Muscle of arm (tissue), 14 donors: ENCODE measurements around the gene MAGI2. TPM values are rescaled to one million over a fixed set of nuclear protein-coding genes. Genes with fewer than 3 reads are reported as not detected.

Experiments
- DNase-seq: peaks from one replicate; pipeline ENCODE4 v3.0.0-alpha.2; 2013
- long read RNA-seq, 11 donors: transcript quantifications; one replicate each; lab custom pipeline, GENCODE V29; 2026
- polyA plus RNA-seq, 12 donors: library from polyadenylated mRNA; unstranded; fragments of 120-200 nt; gene quantifications; one replicate each; pipeline ENCODE4 v1.2.1, GENCODE V29; 2013; ENCODE audit not compliant: insufficient read length in 12 of 12

The MAGI2 gene
- 1 to 10 TPM in 11 of 12 donors, not detected in 1; 4.4 to 8.6 (median 6.4) TPM for polyA plus RNA-seq
- long read RNA-seq, donor 1, partial matches to known transcripts = 12 of 12 reads
- long read RNA-seq, donor 1, other reads (novel, unspliced or antisense) = 0 of 12 reads
- long read RNA-seq, donor 2 = 0 reads
- long read RNA-seq, donor 3 = 0 reads
- long read RNA-seq, donor 4 = 0 reads
- long read RNA-seq, donor 5 = 0 reads
- long read RNA-seq, donor 6 = 0 reads
- long read RNA-seq, donor 7 = 0 reads
- long read RNA-seq, donor 8, partial matches to known transcripts = 5 of 5 reads
- long read RNA-seq, donor 8, other reads (novel, unspliced or antisense) = 0 of 5 reads
- long read RNA-seq, donor 9, full-length matches to known transcripts = 1 of 6 reads
- long read RNA-seq, donor 9, partial matches to known transcripts = 5 of 6 reads
- long read RNA-seq, donor 9, other reads (novel, unspliced or antisense) = 0 of 6 reads
- long read RNA-seq, donor 10 = 0 reads
- long read RNA-seq, donor 11 = 0 reads

DNA sequence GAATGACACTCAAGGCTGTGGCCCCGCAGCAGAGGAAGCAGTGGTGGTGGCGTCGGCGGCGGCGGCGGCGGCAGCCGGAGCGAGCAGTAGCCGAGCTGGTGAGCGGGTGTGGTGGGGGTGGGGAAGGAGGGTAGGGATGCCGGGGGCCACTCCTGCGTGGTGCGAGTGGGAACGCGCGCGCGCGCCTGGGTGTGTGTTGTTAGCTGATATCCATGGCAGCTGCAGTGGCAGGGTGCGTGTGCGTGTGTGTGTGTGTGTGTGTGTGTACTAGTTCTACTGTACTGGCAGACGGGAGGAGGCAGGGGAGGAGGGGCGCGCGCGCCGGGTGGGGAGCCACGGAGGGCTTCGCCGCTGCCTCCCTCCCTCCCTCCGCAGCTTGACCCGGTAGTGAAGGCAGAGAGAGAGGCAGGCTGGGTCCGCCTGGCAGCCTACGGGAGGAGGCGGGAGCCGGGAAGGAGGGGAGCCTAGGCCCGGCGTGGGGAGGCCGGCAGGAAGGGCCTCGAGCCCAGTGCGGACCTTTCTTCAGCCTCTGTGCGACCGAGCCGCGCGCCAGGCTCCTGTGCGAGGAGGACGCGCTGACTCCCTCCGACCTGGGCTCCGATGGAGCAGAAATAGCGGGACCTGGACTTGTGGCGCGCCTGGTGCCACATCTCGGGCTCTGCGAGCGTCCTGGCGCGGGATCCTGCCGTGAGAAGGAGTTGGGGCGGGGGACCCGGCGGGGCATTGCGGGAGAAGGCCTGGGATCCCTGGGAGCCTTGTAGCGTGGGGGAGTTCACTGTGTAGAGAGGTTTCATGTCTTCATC lies at the start of gene MAGI2:
TSS of gene MAGI2 (minus strand) at position 110 of the 803 bp plus-strand sequence. CDS start 347 bp downstream, outside the sequence.
- peak; percentile 86 for DNase-seq

DNA sequence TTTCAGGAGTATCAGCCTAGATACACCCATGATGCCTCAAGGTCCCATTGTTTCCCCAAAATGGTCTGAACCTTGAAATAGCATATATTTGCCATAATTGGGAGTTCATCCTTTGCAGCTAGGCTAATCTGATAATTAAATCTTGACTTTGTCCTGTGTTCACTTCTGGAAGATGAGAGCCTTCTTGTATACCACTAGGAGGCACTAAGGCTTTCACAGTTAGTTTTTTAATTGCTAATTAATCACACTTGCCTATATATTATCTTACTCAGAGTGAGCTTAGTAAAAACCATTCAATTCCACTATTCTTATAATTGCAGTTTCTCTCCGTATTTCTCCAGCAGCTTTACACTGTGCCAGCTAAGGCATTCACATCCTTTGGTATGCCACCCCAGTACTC lies 48.7 kb upstream of the MAGI2 start:
- no peak for DNase-seq

DNA sequence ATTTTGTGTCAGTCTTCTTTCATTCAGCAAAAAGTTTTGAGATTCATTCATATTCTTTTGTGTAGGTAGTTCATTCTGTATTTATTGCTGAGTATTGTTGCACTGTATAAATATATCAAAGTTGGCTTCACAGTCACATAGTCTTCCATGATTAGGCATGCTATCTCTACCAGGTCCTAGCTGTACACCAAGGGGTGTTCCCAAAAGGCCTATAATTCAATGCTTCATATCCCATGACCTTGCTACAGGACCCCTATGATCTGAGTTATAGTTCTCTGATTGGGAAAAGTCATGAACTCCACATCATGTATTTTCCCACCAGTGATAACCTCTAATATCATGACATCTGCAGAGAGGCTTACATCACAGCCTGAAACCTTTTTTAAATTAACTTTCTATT lies 47.3 kb upstream of the MAGI2 start:
- DNase-seq = no peak

DNA sequence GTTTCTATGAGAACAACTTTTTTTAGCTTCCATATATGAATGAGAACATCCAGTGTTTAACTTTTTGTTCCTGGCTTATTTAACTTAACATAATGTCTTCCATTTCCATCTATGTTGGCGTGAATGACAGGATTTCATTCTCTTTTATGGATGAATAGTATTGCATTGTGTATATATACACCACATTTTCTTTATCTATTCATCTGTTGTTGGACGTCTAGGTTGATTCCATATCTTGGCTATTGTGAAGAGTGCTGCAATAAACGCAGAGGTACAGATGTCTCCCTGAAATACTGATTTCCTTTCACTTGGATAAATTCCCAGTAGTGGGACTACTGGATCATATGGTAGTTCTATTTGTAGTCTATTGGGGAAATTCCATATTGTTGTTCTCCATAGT lies 44.3 kb upstream of the MAGI2 start:
- DNase-seq = no peak

DNA sequence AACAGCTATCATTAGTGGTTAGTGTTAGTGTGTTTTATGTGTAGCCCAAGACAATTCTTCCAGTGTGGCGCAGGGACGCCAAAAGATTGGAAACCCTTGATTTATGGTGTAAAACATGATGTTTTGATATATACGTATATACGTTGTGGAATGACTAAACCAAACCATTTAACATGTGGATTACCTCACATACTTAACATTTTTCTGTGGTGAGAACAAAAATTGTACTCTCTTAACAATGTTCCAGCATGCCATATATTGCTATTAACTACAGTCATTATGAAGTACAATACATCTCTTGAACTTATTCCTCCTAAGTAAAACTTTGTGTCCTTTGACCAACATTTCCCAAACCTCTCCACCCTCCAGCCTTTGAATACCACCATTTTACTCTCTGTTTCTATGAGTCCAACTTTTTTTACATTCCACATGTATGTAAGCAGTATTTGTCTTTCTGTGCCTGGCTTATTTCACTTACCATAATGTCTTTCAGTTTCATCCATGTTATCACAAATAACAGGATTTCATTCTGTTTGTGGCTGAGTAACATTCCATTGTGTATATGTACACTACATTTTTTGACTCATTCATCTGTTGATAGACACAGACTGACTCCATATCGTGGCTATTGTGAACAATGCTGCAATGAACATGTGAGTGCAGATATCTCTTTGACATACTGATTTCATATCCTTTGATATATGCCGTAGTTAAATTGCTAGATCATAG lies 42.2 kb upstream of the MAGI2 start:
- no peak for DNase-seq

DNA sequence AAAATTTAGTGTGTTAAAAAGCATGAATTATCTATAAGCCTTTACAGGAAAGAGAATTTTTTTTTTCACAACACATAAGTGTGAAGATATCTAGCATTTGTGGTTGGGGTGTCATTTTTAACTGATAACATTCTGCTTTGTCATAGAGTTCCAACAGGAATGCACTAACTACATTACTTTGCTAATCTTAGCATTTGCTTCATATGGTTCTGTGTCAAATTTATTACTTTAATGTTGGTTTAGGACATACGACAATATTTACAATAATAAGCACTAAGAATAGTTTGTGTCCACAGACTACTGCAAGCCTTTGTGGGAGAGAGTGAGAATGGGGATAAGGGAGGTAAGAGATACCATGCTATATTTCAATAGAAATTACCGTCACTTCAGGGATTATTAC lies 40.6 kb upstream of the MAGI2 start:
- no peak for DNase-seq

DNA sequence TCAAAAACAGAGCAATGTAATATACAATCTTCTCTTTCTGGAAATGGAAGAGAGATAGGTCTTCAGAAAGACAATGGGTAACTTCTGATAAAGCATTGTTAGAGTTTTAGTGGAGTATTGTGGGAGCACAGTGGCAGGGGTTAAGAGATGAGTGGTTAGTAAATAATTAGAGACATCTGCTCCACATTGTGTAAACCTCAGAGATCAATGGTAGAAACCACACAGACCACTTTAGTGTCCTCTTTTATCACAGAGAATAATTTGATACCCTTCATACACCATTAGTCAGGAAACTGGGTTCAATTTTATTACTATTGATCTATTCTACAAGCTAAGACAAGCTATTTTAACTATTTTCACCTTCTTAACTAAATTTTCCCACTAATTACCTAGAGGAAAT lies 35.9 kb upstream of the MAGI2 start:
- no peak for DNase-seq

DNA sequence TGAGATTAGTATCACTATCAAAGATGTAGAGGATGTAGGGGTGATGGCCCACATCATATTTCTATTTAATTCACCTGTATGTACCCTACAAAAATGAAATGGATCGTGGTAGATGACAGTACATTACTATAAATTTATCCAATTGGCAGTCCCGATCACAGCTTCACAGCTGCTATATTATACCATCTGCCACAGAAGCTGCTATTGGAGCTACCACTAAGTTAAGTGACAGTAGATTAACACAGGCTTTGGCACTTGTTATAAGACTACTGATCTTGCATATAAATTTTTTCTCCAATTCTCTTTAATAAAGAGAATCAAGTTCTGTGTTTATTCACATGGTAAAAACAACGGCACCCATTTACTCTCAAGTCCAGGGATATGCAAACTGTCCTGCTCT lies 24.9 kb upstream of the MAGI2 start:
- DNase-seq = no peak

DNA sequence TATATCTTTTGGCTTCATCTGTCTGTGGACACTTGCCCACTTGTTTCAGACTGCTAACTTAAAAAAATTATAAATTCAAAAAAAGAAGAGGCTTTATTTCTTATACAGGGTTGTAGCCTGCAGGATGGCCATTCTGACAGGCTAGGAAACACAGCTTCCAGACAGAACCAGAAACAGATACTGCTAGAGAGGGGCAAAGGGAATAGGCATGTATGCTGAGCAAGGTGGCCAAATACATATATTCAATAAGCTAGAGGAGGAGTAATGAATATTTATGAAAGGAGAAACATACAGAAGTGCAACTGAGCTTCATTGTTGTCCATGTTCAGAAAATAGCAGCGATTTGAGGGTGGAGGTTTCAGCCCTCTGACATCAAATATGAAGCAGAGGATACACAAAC lies 22.0 kb upstream of the MAGI2 start:
- DNase-seq = no peak

DNA sequence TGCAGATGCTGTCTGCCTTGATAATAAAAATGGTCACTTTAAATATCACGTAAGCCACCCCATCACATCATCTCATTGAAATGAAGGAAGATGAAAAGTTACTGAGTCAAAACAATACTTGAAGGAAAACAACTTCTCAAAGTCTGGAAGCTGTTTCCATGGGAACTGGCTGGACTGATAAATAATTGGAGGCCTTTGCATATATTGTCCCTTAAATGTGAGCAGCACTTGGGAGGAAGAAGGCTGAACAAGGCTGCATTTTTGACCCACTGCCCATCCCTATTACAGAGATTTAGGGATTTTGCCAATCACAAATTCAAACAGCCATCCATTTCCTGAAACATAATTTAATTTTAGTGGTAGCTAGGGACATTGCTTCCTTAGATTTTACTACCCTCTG lies 18.2 kb upstream of the MAGI2 start:
- peak; percentile 24 for DNase-seq

DNA sequence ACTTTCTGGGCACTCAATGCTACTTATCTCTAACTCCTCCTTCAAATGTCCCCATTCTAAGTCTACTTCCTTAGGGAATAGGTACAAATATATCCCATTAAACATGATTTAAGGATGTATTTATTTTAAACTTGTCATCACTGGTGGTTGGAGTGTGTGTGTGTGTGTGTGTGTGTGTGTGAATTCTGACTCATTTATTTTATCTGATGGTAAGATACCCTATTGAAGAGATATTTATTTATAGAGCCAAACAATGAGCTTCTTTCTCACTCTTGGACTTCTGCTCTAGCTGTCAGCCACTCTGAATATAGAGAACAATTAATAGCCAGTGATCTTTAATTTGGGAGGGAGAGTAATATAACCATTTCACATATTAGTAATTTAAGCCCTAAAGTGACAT lies 17.8 kb upstream of the MAGI2 start:
- no peak for DNase-seq

DNA sequence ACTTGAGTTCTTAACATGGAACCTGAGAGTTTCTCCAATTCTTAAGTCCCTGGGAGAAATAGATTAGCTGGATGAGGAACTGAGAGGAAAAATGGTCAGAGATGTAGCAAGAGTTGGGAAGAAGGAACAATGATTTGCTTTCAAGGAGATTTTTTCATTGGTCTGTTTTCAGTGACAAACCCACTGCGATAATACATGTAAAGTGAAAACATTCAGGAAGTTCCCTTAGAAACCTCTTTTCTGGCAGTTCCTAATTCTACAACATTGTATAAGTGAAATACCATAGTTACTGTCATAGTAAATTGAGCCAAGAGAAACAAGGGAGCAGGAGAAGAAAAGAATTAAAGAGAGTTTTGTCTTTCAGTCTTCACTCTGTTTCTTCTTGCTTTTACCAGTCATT lies 12.1 kb upstream of the MAGI2 start:
- DNase-seq = no peak

DNA sequence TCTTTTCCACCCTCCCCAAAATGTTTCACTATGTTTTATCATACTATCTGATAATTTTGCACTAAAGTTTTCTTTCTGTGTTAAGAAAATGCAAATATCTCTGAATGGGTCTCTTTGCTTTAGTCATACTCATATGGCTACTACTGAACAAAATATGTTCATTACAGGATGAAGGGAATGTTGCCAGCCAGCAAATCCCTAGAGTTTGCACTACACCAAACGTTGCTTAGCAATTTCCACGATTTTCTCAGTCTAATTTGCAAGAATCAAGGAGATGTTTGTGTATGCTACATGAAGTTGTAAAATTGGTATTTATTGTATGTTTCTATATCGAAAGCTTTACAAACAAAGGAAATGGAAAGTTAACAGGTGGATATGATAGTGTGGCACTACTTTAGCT lies 10.6 kb upstream of the MAGI2 start:
- no peak for DNase-seq

DNA sequence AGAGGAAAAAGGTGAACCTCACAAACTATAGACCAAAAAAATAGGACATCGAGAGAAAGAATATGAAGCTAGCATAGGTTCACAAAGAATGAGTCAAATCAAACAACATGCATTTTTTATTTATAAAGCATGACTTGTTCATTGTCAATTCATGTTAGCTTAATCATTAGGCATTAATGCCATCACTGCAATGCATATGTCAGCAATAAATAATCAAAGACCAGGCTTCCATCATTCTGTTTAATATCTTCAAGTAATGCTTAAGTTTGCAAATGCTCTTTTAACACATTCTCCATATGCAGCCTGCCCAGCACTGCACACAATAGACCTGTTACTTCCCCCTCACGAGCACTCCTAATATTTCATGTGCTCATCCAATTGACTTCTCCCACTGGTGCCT lies 8.9 kb upstream of the MAGI2 start:
- DNase-seq = no peak

DNA sequence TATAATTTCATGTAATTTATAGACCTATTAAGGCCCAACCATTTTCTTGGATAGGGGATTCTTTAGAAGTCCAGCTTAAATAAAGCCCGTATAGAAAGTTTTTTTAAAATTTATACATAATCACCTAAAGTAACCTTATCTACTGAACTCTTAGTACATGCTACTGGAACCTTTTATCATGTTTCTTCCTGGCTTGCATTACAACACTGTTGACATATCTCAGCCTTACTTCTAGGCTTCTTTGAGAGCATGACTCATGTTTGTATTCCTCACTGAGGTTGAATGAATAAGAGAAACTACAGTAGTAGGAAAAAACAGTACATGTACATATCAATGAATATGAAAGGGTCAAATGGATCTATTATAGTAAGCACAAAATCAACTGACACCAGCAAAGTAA lies 8.2 kb upstream of the MAGI2 start:
- DNase-seq = no peak

DNA sequence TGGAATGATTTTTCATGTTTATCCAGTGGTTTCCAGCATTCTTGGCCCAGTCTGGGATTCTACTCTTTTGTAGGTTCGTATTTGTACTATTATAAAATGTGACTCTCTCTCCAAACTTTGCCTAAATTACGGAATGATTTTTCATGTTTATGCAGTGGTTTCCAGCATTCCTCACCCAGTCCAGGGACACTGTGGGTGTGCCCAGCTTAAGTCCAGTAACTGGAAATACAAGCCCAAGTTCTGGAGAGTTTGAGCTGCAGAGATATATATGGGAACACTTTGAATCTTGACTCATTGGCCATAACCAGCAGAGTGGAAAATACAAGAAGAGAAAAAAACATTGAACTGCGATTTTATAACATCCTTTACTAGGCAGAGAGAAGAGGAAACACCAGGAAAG lies 5.9 kb upstream of the MAGI2 start:
- DNase-seq = no peak

DNA sequence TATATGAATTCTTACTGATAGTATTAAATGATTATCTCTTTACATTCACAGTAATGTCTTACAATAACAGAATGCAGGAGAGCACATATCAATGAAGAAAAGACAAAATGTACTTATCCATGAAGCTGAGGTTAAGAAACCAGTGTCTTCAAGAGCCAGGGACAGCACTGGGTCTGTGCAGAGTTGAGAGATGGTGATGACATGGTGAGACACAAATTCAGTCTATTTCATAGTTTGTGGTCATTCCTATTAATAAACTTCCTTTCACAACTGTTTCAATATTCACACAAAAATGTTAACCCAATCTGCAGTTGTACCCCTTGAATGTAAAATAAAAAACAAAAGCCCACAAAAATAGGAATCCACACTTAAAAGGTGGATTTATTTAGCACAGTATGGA lies 5.3 kb upstream of the MAGI2 start:
- no peak for DNase-seq

DNA sequence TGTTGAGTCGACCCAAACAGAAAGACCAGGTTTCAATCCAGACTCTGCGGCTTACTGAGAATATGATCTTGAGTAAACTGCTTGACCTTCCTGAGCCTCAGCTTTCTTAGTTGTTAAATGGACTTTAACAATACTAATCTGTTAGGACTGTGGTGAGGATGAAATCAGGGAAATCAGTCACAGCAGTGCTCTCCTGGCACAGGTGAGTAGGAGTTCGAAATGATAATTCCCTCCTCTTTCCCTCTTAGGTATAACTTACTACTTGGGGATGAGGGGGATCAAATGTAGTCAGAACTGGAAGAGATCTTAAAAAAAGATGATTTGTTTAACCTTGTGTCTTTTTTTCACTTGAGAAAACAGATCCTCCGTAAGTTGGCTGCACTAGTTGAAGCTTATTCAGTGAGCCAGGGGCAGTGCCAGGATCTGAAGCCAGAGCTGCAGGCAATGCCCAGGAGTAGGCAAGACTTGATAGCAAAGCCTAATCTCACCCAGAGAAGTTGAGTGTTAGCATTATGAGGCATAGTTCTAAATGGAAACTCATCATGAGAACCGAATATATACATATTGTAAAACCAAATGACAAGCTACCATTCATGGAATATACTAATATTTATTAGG lies 1.8 kb upstream of the MAGI2 start:
- no peak for DNase-seq

DNA sequence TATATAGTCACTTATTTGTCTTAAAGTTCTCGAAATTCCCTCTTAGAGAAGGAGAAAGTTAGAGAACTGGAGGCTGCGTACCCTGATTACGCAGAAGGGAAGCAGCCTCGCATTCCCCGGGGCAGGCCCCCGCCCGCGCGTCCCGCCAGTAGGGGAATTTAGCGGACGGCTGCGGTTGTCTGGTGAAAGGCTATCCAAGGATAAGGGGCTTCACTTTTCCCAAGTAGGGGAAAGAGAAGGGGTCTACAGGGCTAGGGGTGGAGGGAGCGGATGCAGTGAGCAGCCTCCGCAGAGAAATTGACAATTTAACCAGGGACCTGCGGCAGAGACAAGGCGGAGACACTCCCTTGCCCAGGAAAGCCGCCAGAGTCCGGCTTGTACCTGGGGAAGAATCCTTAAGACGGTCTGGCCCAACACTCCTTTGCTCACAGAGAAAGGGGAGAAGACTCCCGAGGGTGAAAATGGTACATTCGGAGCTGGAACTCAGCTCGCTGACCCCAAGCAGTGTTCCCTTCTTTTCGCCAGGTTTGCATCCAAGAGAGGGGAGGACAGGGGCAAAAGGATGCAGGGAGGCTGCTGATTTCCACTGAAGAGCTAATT lies 994 bp upstream of the MAGI2 start:
- no peak for DNase-seq

DNA sequence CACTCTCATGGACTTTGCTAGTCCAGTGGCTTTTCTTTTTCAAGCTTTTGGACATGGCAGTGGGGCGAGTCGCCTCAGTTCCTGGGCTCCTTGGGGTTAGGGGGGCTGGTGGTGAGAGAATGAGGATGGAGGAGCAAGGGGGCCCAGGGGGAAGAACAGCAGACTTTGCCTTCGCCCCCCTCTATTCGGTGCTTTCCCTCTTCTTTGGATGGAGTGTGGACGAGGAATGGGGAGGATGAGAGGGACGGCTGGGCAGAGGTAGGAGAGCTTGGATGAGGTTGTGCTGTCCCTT lies 255 bp downstream of the MAGI2 start:
- DNase-seq = no peak

DNA sequence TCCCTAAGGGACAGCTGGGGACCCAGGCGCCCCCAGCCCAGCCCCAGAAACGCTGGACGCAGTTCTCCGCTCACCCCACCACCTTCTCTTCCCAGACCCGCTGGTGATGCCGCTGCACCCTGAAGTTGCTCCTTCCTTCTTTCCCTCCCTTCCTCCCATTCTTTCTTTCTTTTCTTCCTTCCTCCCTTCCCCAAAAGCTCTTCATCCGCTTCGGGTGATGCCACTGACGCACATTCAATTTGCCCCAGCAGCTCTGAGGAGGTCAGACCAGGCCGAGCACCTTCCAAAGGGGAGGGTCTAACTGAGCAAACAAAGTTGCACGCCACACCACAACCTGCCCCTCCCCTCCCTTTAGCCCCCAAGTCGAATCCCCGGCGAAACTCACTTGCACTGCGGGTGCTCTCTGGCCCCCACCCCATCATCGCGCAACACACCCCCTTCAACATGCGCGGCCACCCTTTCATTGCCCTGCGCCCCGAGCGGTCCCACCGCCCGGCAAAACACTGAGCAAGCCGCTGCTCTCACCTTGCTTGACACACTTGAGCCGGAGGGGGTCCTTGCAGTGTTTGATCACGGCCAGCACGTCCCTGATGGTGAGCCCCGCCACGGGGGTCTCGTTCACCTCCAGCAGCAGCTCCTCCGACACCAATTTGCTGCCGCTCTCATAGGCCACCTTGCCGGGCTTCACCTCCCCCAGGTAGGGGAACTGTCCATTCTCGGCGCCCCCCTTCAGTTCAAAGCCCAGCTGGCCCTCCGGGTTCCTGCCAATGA lies 787 bp downstream of the MAGI2 start:
- DNase-seq = peak; percentile 35
